PC-9 (cell line): ENCODE results near the gene NFIX. TPM values are rescaled to one million over a fixed set of nuclear protein-coding genes. Genes with fewer than 3 reads are reported as not detected.

ENCODE experiments used
- BruUV-seq: library from RNA; stranded (reverse); fragments of 400-500 nt; replicated peaks from 2 replicates; lab custom pipeline; 2021; lab: Mats Ljungman, UMichigan
- CTCF ChIA-PET: fragments of 300-600 bp; sonication (Branson Sonifier 250); formaldehyde crosslinking; loops from one replicate; lab custom pipeline; 2022; ENCODE audit warnings: antibody characterized with exemption; lab: Charles Lee
- POLR2A ChIA-PET: fragments of 300-600 bp; sonication (Branson Sonifier 250); formaldehyde crosslinking; loops from one replicate; lab custom pipeline; 2022; ENCODE audit warnings: antibody characterized with exemption; ENCODE audit not compliant: unreplicated experiment; lab: Charles Lee
- DNase-seq, 2 experiments: peaks; one replicate each; pipeline versions ENCODE4 v3.0.0 to v3.0.0-alpha.2; 2015 to 2022; ENCODE audit warnings: mixed read lengths in 1 of 2
- H2AFZ ChIP-seq: fragments of 200-600 bp; sonication (generic); 2 replicates; pipeline ENCODE4 v1.8.1; 2017; ENCODE audit warnings: antibody characterized with exemption
- H3F3A ChIP-seq: fragments of 200-600 bp; sonication (generic); 2 replicates; pipeline ENCODE4 v1.8.1; 2017; ENCODE audit warnings: antibody characterized with exemption, mild to moderate bottlenecking, low read depth; ENCODE audit not compliant: insufficient read depth
- H3K27ac ChIP-seq: fragments of 200-600 bp; sonication (generic); 2 replicates; pipeline ENCODE4 v1.6.1; 2016; ENCODE audit warnings: mixed run types
- H3K27me3 ChIP-seq: fragments of 200-600 bp; sonication (generic); 2 replicates; pipeline ENCODE4 v1.6.1; 2016; ENCODE audit warnings: low read depth, mixed run types; ENCODE audit not compliant: insufficient read depth
- H3K36me3 ChIP-seq: fragments of 200-600 bp; sonication (generic); 2 replicates; pipeline ENCODE4 v1.6.1; 2016; ENCODE audit warnings: low read depth, mixed run types
- H3K4me1 ChIP-seq: fragments of 200-600 bp; sonication (generic); replicated peaks from 2 replicates; pipeline ENCODE4 v1.6.1; 2016; ENCODE audit warnings: mixed run types; ENCODE audit not compliant: insufficient read depth
- H3K4me2 ChIP-seq: fragments of 200-600 bp; sonication (generic); 2 replicates; pipeline ENCODE4 v1.6.1; 2017; ENCODE audit warnings: mixed run types
- H3K4me3 ChIP-seq: fragments of 200-600 bp; sonication (generic); 2 replicates; pipeline ENCODE4 v1.6.1; 2016; ENCODE audit warnings: mixed run types
- H3K79me2 ChIP-seq: fragments of 200-600 bp; sonication (generic); 2 replicates; pipeline ENCODE4 v1.6.1; 2017; ENCODE audit warnings: low read depth, mixed run types
- H3K9me2 ChIP-seq: fragments of 200-600 bp; sonication (generic); 2 replicates; pipeline ENCODE4 v1.8.1; 2017; ENCODE audit warnings: mild to moderate bottlenecking; ENCODE audit not compliant: insufficient read depth
- H3K9me3 ChIP-seq: fragments of 200-600 bp; sonication (generic); 2 replicates; pipeline ENCODE4 v1.8.1; 2016; ENCODE audit warnings: low read depth; ENCODE audit not compliant: insufficient read depth
- H4K20me1 ChIP-seq: fragments of 200-600 bp; sonication (generic); 2 replicates; pipeline ENCODE4 v1.8.1; 2017; ENCODE audit not compliant: insufficient read depth
- EZH2 ChIP-seq: fragments of 200-600 bp; sonication (generic); IDR thresholded peaks from 2 replicates; pipeline ENCODE4 v1.8.0; 2017; ENCODE audit warnings: antibody characterized with exemption, low read depth
- intact Hi-C: fragments of 100-400 bp; cut with micrococcal nuclease; formaldehyde crosslinking; loops from one replicate; pipeline ENCODE4 v1.10.0; 2022; ENCODE audit not compliant: unreplicated experiment
- total RNA-seq: library from RNA; stranded (reverse); gene quantifications from 2 replicates; pipeline ENCODE4 v1.2.3, GENCODE V29; 2021
- TF ChIP-seq, protein P1 (sequence below): fragments of 200-600 bp; sonication (generic); conservative IDR thresholded peaks from 2 replicates; pipeline ENCODE4 v1.6.1; 2017; ENCODE audit warnings: mixed run types, antibody characterized with exemption, mild to moderate bottlenecking, moderate library complexity

Gene NFIX
- total RNA-seq, 1 experiment from 2014 or later: 24.2 TPM

DNA sequence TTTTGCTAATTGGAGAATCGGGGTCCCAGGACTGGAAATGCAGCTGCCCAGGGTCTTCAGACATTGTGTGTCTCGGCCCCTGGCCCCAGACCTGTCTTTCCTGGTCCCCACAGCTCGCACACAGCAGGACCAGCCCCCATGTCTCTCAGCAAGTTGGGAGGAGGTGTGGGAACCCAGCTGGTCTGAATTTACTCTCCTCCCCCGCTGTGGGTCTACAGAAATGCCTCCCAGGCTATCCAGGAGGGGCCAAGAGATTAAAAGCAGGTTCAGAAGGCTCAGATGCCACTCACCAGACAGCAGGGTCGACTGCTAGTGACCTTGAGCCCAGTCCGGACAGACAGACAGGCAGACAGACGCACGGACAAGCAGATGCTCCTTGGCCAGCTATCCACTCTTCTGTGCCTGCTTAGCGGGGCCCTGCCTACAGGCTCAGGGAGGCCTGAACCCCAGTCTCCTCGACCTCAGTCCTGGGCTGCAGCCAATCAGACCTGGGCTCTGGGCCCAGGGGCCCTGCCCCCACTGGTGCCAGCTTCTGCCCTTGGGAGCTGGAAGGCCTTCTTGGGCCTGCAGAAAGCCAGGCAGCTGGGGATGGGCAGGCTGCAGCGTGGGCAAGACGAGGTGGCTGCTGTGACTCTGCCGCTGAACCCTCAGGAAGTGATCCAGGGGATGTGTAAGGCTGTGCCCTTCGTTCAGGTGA is 25.8 kb upstream of the NFIX start, which contains the start of gene DAND5:
Gene DAND5 (plus strand): TSS at position 285 of the 697 bp plus-strand sequence. CDS start 85 bp downstream, at position 370.
- POLR2A ChIA-PET: no interaction called here
- intact Hi-C loops: no loop called here
- H3K36me3 ChIP-seq: no peaks in the 10 kb centered on the region

DNA sequence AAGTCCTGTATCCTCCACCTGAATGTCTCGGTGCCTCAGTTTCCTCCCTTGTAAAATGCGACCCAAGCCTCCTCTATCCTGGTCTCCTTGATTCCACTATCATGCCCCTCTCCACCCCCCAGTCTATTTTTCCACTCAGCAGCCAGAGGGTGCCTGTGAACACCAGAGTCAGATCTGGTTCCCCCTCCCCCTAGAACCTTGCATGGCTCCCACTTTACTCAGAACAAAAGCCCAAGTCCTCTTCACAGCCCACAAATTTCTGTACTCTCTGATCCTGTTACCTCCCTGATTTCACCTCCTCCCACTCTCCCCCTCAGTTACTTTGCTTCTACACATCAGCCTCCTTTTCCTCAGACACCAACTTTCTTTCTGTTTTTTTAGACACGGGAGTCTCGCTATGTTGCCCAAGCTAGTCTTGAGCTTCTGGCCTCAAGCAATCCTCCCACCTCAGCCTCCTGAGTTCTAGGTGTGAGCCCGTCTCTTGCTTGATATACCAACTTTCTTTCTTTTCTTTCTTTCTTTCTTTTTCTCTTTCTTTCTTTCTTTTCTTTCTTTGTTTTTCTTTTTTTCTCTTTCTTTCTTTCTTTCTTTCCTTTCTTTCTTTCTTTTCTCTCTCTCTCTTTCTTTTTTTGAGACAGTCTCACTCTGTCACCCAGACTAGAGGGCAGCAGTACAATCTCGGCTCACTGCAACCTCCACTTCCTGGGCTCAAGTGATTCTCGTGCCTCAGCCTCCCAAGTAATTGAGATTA is 25.0 kb upstream of the NFIX start:
- peaks cover 5% of the 10 kb centered on the region; the same call in 1 of the 2 replicates for H3F3A ChIP-seq
- H3K79me2 ChIP-seq: no peaks in the 10 kb centered on the region
- no peak overlapping the region for H3K4me2 ChIP-seq
- no peaks in the 10 kb centered on the region for H4K20me1 ChIP-seq
- H2AFZ ChIP-seq: no peak overlapping the region
- no peaks in the 10 kb centered on the region for H3K9me2 ChIP-seq
- no peaks in the 10 kb centered on the region for H3K9me3 ChIP-seq
- H3K27ac ChIP-seq: no peak overlapping the region
- no TSS peak for BruUV-seq
- no peaks in the 10 kb centered on the region; the same call in 1 of the 2 replicates for H3K4me1 ChIP-seq
- DNase-seq: no peak
- no peaks in the 10 kb centered on the region for H3K36me3 ChIP-seq
- ChIA-PET CTCF (no interaction called here), POLR2A (no interaction called here)
- no peak overlapping the region for H3K4me3 ChIP-seq
- TF ChIP-seq, protein P1, sequence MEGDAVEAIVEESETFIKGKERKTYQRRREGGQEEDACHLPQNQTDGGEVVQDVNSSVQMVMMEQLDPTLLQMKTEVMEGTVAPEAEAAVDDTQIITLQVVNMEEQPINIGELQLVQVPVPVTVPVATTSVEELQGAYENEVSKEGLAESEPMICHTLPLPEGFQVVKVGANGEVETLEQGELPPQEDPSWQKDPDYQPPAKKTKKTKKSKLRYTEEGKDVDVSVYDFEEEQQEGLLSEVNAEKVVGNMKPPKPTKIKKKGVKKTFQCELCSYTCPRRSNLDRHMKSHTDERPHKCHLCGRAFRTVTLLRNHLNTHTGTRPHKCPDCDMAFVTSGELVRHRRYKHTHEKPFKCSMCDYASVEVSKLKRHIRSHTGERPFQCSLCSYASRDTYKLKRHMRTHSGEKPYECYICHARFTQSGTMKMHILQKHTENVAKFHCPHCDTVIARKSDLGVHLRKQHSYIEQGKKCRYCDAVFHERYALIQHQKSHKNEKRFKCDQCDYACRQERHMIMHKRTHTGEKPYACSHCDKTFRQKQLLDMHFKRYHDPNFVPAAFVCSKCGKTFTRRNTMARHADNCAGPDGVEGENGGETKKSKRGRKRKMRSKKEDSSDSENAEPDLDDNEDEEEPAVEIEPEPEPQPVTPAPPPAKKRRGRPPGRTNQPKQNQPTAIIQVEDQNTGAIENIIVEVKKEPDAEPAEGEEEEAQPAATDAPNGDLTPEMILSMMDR: no peak
- no peak for TF ChIP-seq EZH2
- no peaks in the 10 kb centered on the region for H3K27me3 ChIP-seq
- intact Hi-C loops: no loop called here

More for the DNA sequence above, 25.8 kb upstream of the NFIX start, which contains the start of gene DAND5:
- no peaks in the 10 kb centered on the region for H4K20me1 ChIP-seq
- no peaks in the 10 kb centered on the region; the same call in 1 of the 2 replicates for H3K4me1 ChIP-seq
- TF ChIP-seq, protein P1: no peak
- no peak for TF ChIP-seq EZH2
- H3K9me2 ChIP-seq: no peaks in the 10 kb centered on the region
- no peak within 1 kb of the TSS for H2AFZ ChIP-seq
- DNase-seq: no peak
- peaks cover 12% of the 10 kb centered on the region; the same call in 1 of the 2 replicates for H3F3A ChIP-seq
- no peaks in the 10 kb centered on the region for H3K79me2 ChIP-seq
- CTCF ChIA-PET: no interaction called here
- no peaks in the 10 kb centered on the region for H3K27me3 ChIP-seq
- no peak within 1 kb of the TSS for H3K4me3 ChIP-seq
- no peak within 1 kb of the TSS for H3K4me2 ChIP-seq
- no peak within 1 kb of the TSS for H3K27ac ChIP-seq
- no peaks in the 10 kb centered on the region for H3K9me3 ChIP-seq
- no TSS peak for BruUV-seq

DNA sequence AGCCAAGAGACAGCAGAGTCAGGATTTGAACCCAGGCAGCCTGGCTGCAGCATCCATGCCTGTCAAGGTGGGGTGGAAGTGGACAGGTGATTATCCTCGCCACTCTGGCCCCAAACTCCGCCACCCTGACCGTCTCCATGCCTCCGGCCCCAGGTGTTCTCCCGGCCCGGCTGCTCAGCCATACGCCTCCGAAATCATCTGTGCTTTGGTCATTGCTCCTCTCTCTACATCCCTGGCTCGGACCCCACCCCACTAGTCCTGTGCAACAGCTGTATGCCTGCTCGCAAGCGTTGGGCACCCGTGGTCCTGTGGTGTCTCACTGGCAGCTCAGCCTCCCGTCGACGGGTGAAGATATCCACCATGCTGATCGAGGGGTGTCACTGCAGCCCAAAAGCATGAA is 22.0 kb upstream of the NFIX start:
- no peak for TF ChIP-seq EZH2
- TF ChIP-seq, protein P1: no peak
- no peak overlapping the region for H2AFZ ChIP-seq
- no peaks in the 10 kb centered on the region for H3K79me2 ChIP-seq
- no peaks in the 10 kb centered on the region for H3K36me3 ChIP-seq
- intact Hi-C loops: no loop called here
- H3K4me2 ChIP-seq: no peak overlapping the region
- H3K9me2 ChIP-seq: no peaks in the 10 kb centered on the region
- BruUV-seq: no TSS peak
- ChIA-PET POLR2A (no interaction called here), CTCF (interaction anchor here (0.6 kb wide), 1 partner anchor 277 kb away, joined by 5 read pairs; the partner anchor contains the start of gene FBXW9)
- H4K20me1 ChIP-seq: no peaks in the 10 kb centered on the region
- H3K4me3 ChIP-seq: no peak overlapping the region
- peaks cover 5% of the 10 kb centered on the region; the same call in 1 of the 2 replicates for H3F3A ChIP-seq
- no peaks in the 10 kb centered on the region for H3K9me3 ChIP-seq
- no peak for DNase-seq
- no peak overlapping the region for H3K27ac ChIP-seq
- H3K27me3 ChIP-seq: no peaks in the 10 kb centered on the region
- no peaks in the 10 kb centered on the region for H3K4me1 ChIP-seq
